SK-N-SH (cell line): ENCODE data around the gene GNAS-AS1. TPM values are rescaled to one million over a fixed set of nuclear protein-coding genes. Genes with fewer than 3 reads are reported as not detected.
A peak's percentile ranks its signal among the peaks of the same experiment; 100 is the strongest.

ENCODE experiments used
- CTCF ChIA-PET: fragments of 300-600, 350-600 bp; formaldehyde crosslinking; extraction: SDS; loops from one replicate; lab custom pipeline; 2021; lab: Yijun Ruan, JAX
- POLR2A ChIA-PET: fragments of 350-600 bp; sonication (Branson Sonifier 250); formaldehyde crosslinking; extraction: SDS; loops from one replicate; lab custom pipeline; 2020; ENCODE audit warnings: antibody characterized with exemption, inconsistent platforms; lab: Yijun Ruan, JAX
- DNase-seq: peaks from one replicate; pipeline ENCODE4 v3.0.0; 2012
- H2AFZ ChIP-seq: fragments of 200-600 bp; sonication (generic); 2 replicates; pipeline ENCODE4 v1.8.1; 2016; ENCODE audit warnings: antibody characterized with exemption, mild to moderate bottlenecking, low read depth
- H3F3A ChIP-seq: fragments of 200-600 bp; sonication (generic); replicated peaks from 2 replicates; pipeline ENCODE3; 2016; ENCODE audit warnings: antibody characterized with exemption, mild to moderate bottlenecking; ENCODE audit not compliant: insufficient read depth
- H3K27ac ChIP-seq, 2 experiments: fragments of 200-500 bp in 1 of 2; fragments of 200-600 bp in 1 of 2; sonication (Bioruptor generic) in 1 of 2; sonication (generic), shearing (Covaris generic) in 1 of 2; 2 replicates each; pipeline versions ENCODE4 v1.5.1 to v1.6.1; 2014 to 2016; ENCODE audit warnings: low read depth in 2 of 2, inconsistent platforms in 1 of 2, low read length in 1 of 2, mild to moderate bottlenecking in 1 of 2, mixed read lengths in 1 of 2
- H3K27me3 ChIP-seq: fragments of 200-600 bp; sonication (generic), shearing (Covaris generic); 2 replicates; pipeline ENCODE4 v1.6.1; 2016; ENCODE audit warnings: mixed run types; ENCODE audit not compliant: insufficient read depth
- H3K36me3 ChIP-seq, 2 experiments: fragments of 200-500 bp in 1 of 2; fragments of 200-600 bp in 1 of 2; sonication (Bioruptor generic) in 1 of 2; sonication (generic) in 1 of 2; replicated peaks in 1 of 2; 2 replicates each; pipeline versions ENCODE3 to v1.5.1; 2014 to 2016; ENCODE audit warnings: low read length in 1 of 2, mild to moderate bottlenecking in 1 of 2; ENCODE audit not compliant: insufficient read depth in 2 of 2, control insufficient read depth in 1 of 2
- H3K4me1 ChIP-seq, 2 experiments: fragments of 200-500 bp in 1 of 2; fragments of 200-600 bp in 1 of 2; sonication (Bioruptor generic) in 1 of 2; sonication (generic), shearing (Covaris generic) in 1 of 2; 2 replicates each; pipeline versions ENCODE4 v1.5.1 to v1.6.1; 2014 to 2016; ENCODE audit warnings: low read depth in 1 of 2, low read length in 1 of 2, mixed run types in 1 of 2; ENCODE audit not compliant: insufficient read depth in 2 of 2, control insufficient read depth in 1 of 2
- H3K4me2 ChIP-seq: fragments of 200-600 bp; sonication (generic), shearing (Covaris generic); 2 replicates; pipeline ENCODE4 v1.6.1; 2017; ENCODE audit warnings: mixed run types
- H3K4me3 ChIP-seq, 2 experiments: fragments of 200-500 bp in 1 of 2; fragments of 200-600 bp in 1 of 2; sonication (Bioruptor generic) in 1 of 2; sonication (generic), shearing (Covaris generic) in 1 of 2; 2 replicates each; pipeline versions ENCODE4 v1.5.1 to v1.8.1; 2014 to 2016; ENCODE audit warnings: low read depth in 2 of 2, inconsistent platforms in 1 of 2, low read length in 1 of 2, mild to moderate bottlenecking in 1 of 2, mixed read lengths in 1 of 2, moderate library complexity in 1 of 2
- H3K79me2 ChIP-seq: fragments of 200-600 bp; sonication (generic); 2 replicates; pipeline ENCODE4 v1.8.1; 2017; ENCODE audit warnings: mild to moderate bottlenecking; ENCODE audit not compliant: insufficient read depth
- H3K9ac ChIP-seq: fragments of 200-600 bp; sonication (generic); 2 replicates; pipeline ENCODE4 v1.6.1; 2017; ENCODE audit warnings: mixed run types
- H3K9me2 ChIP-seq: fragments of 200-600 bp; sonication (generic); 2 replicates; pipeline ENCODE4 v1.6.1; 2017; ENCODE audit warnings: mixed run types
- H3K9me3 ChIP-seq: fragments of 200-600 bp; sonication (generic); 2 replicates; pipeline ENCODE4 v1.6.1; 2017; ENCODE audit warnings: mixed run types, mild to moderate bottlenecking, moderate library complexity
- H4K20me1 ChIP-seq: fragments of 200-600 bp; sonication (generic); 2 replicates; pipeline ENCODE4 v1.6.1; 2017; ENCODE audit warnings: mild to moderate bottlenecking, mixed run types; ENCODE audit not compliant: insufficient read depth
- CHD2 ChIP-seq: fragments of 150-350 bp; IDR thresholded peaks from 2 replicates; pipeline ENCODE4 v1.6.1; 2018; ENCODE audit warnings: low read length; ENCODE audit not compliant: partially characterized antibody
- CTCF ChIP-seq: fragments of 200-600 bp; sonication (generic); IDR thresholded peaks from 2 replicates; pipeline ENCODE4 v1.6.1; 2017; ENCODE audit warnings: antibody characterized with exemption, mild to moderate bottlenecking, moderate library complexity
- ELF1 ChIP-seq: IDR thresholded peaks from 2 replicates; pipeline ENCODE4 v1.4.0; 2012
- EP300 ChIP-seq, 2 experiments: IDR thresholded peaks; 2 replicates each; pipeline versions ENCODE4 v1.4.0 to v1.6.1; 2012; ENCODE audit warnings: borderline replicate concordance in 1 of 2, low read depth in 1 of 2, low read length in 1 of 2
- GABPA ChIP-seq: IDR thresholded peaks from 2 replicates; pipeline ENCODE4 v1.4.0; 2012; ENCODE audit warnings: low read depth, mild to moderate bottlenecking
- GATA2 ChIP-seq: sonication (generic); formaldehyde crosslinking; IDR thresholded peaks from 2 replicates; pipeline ENCODE4 v1.5.0; 2020; ENCODE audit warnings: mild to moderate bottlenecking, missing genetic modification reagents
- MEF2A ChIP-seq: IDR thresholded peaks from 2 replicates; pipeline ENCODE4 v1.4.0; 2012; ENCODE audit warnings: low read depth, borderline replicate concordance
- NRF1 ChIP-seq: IDR thresholded peaks from 2 replicates; pipeline ENCODE4 v1.6.1; 2012; ENCODE audit warnings: low read depth, mild to moderate bottlenecking, low read length
- POLR2AphosphoS5 ChIP-seq: IDR thresholded peaks from 2 replicates; pipeline ENCODE4 v1.6.1; 2012; ENCODE audit warnings: low read depth, low read length
- RCOR1 ChIP-seq: fragments of 150-350 bp; IDR thresholded peaks from 2 replicates; pipeline ENCODE4 v1.6.1; 2017; ENCODE audit warnings: antibody characterized with exemption, low read length
- RXRA ChIP-seq: IDR thresholded peaks from 2 replicates; pipeline ENCODE4 v1.4.0; 2012; ENCODE audit warnings: low read depth, mild to moderate bottlenecking, borderline replicate concordance
- SIN3A ChIP-seq: IDR thresholded peaks from 2 replicates; pipeline ENCODE4 v1.6.1; 2012; ENCODE audit warnings: low read depth, mild to moderate bottlenecking, low read length, moderate library complexity, borderline replicate concordance
- SMC3 ChIP-seq: IDR thresholded peaks from 2 replicates; pipeline ENCODE4 v1.6.1; 2012; ENCODE audit warnings: low read depth, low read length, improper control_type of control experiment
- TAF1 ChIP-seq: IDR thresholded peaks from 2 replicates; pipeline ENCODE4 v1.6.1; 2012; ENCODE audit warnings: low read depth, mild to moderate bottlenecking, low read length, moderate library complexity, borderline replicate concordance
- TEAD4 ChIP-seq: IDR thresholded peaks from 2 replicates; pipeline ENCODE4 v1.4.0; 2012; ENCODE audit warnings: mild to moderate bottlenecking, borderline replicate concordance; ENCODE audit not compliant: insufficient read depth
- USF2 ChIP-seq: fragments of 150-350 bp; IDR thresholded peaks from 2 replicates; pipeline ENCODE4 v1.6.1; 2017; ENCODE audit warnings: antibody characterized with exemption, low read length, low read depth, borderline replicate concordance
- YY1 ChIP-seq: IDR thresholded peaks from 2 replicates; pipeline ENCODE4 v1.4.0; 2012; ENCODE audit warnings: low read depth, mild to moderate bottlenecking
- WGBS: methylation state at CpG from one replicate; pipeline ENCODE4 v1.1.6; 2017; ENCODE audit warnings: low lambda C conversion rate; 5-methylcytosine and 5-hydroxymethylcytosine counted together
- polyA plus RNA-seq, 3 experiments: library from polyadenylated mRNA; depleted of rRNA; stranded (reverse); fragments of >200 nt; gene quantifications; 2 replicates each; pipeline ENCODE4 v1.2.3, GENCODE V29; 2012

Gene GNAS-AS1
- polyA plus RNA-seq, 1 of the 3 experiments (the other 2 are of a cell fraction): 1.5 TPM

GRCh38 chr20:58851969-58852458 lies 1.3 kb upstream of the GNAS-AS1 start:
- H3K9me3 ChIP-seq: no peaks in the 10 kb centered on the region
- WGBS: 76% methylated on average over 22 of the region's 23 CpGs
- H3F3A ChIP-seq: no peaks in the 10 kb centered on the region
- POLR2A ChIA-PET: interaction anchor here (0.8 kb wide), 1 partner anchor 462 kb away, joined by 3 read pairs; no protein-coding TSS in a partner anchor
- H3K36me3 ChIP-seq: no peaks in the 10 kb centered on the region
- TF ChIP-seq NRF1: no peak
- TF ChIP-seq ELF1: no peak
- no peak for TF ChIP-seq CTCF
- TF ChIP-seq GABPA: no peak
- no peak for TF ChIP-seq RXRA
- no peak for TF ChIP-seq GATA2 (CRISPR knock-in tag)
- peaks cover 4% of the 10 kb centered on the region; the same call in 1 of the 2 replicates for H3K27me3 ChIP-seq
- no peaks in the 10 kb centered on the region for H3K9me2 ChIP-seq
- H3K4me2 ChIP-seq: peak overlapping the region; percentile 41; the same call in 1 of the 2 replicates
- H2AFZ ChIP-seq: no peak overlapping the region
- no peak for DNase-seq
- CTCF ChIA-PET: interaction anchor here (0.6 to 3.1 kb wide), 18 partner anchors 8 to 622 kb away, joined by 3 to 16 read pairs (median 4); partner anchors contain the start of gene STX16
- no peak overlapping the region for H3K9ac ChIP-seq
- peak overlapping the region in 1 of 2 experiments; percentile 37; a peak in 1 of 4 replicates for H3K4me3 ChIP-seq
- peaks cover 0 to 23% of the 10 kb centered on the region in 2 experiments; a peak in 1 of 4 replicates for H3K4me1 ChIP-seq
- no peak overlapping the region for H3K27ac ChIP-seq
- H3K79me2 ChIP-seq: peaks cover 29% of the 10 kb centered on the region
- no peaks in the 10 kb centered on the region for H4K20me1 ChIP-seq

- no peak for TF ChIP-seq SIN3A
- TF ChIP-seq YY1: no peak
- no peak for TF ChIP-seq GABPA
- no peak for TF ChIP-seq TAF1
- no peak for TF ChIP-seq USF2
- no peak for TF ChIP-seq EP300 (IDR thresholded peaks at IDR 0.05; ENCODE audit: borderline replicate concordance in 1 of 2, low read depth in 1 of 2, low read length in 1 of 2)
- no peak for TF ChIP-seq CHD2
- no peak for TF ChIP-seq MEF2A
- TF ChIP-seq RCOR1: no peak
- no peak for TF ChIP-seq TEAD4
- TF ChIP-seq SMC3: no peak
- no peak for TF ChIP-seq POLR2AphosphoS5
- no peaks in the 10 kb centered on the region for H3K9me3 ChIP-seq
- H3K36me3 ChIP-seq: no peaks in the 10 kb centered on the region
- POLR2A ChIA-PET: interaction anchor here (0.5 to 0.8 kb wide), 2 partner anchors 130 to 462 kb away, joined by 3 read pairs; no protein-coding TSS in a partner anchor
- CTCF ChIA-PET: interaction anchor here (0.7 to 3.1 kb wide), 12 partner anchors 8 to 622 kb away, joined by 3 to 16 read pairs (median 4); no protein-coding TSS in a partner anchor
- no peak overlapping the region; a peak in 1 of 4 replicates for H3K27ac ChIP-seq
- DNase-seq: peak; percentile 45
- peaks cover 4% of the 10 kb centered on the region; the same call in 1 of the 2 replicates for H3K27me3 ChIP-seq
- no peaks in the 10 kb centered on the region for H3F3A ChIP-seq
- no peaks in the 10 kb centered on the region for H4K20me1 ChIP-seq
- peak overlapping the region in 1 of 2 experiments; percentile 68; a peak in 2 of 4 replicates for H3K4me3 ChIP-seq
- 82% methylated on average over 36 of the region's 41 CpGs for WGBS
- no peak overlapping the region for H3K9ac ChIP-seq
- peaks cover 29% of the 10 kb centered on the region for H3K79me2 ChIP-seq
- peak overlapping the region; percentile 86; the same call in 1 of the 2 replicates for H2AFZ ChIP-seq
- H3K9me2 ChIP-seq: no peaks in the 10 kb centered on the region
- H3K4me1 ChIP-seq: peaks cover 0 to 29% of the 10 kb centered on the region in 2 experiments; a peak in 1 of 4 replicates
- peak overlapping the region; percentile 72; the same call in 1 of the 2 replicates for H3K4me2 ChIP-seq
Observed at GRCh38 chr20:58851221-58851968, 693 bp upstream of the GNAS-AS1 start.
